Effector CD4-positive, alpha-beta T cell (primary cell): ENCODE data around the gene B3GALT6.

ENCODE experiments used
- DNase-seq: peaks from one replicate; pipeline ENCODE4 v3.0.0-alpha.2; 2020

The B3GALT6 gene

GRCh38 chr1:1267488-1268283, 35.6 kb downstream of the B3GALT6 start:
- DNase-seq, result no peak

GRCh38 chr1:1268284-1268682, 36.2 kb downstream of the B3GALT6 start:
- no peak for DNase-seq

GRCh38 chr1:1270813-1271212, 38.8 kb downstream of the B3GALT6 start:
- no peak for DNase-seq

GRCh38 chr1:1272341-1273208, 40.5 kb downstream of the B3GALT6 start:
- DNase-seq, result no peak

- no peak for DNase-seq
Measured at GRCh38 chr1:1273209-1273511, 41.1 kb downstream of the B3GALT6 start.

GRCh38 chr1:1273512-1274298, 41.7 kb downstream of the B3GALT6 start, which contains the start of gene UBE2J2:
Gene UBE2J2 (minus strand): TSS chr1:1273854. CDS start chr1:1267992, 5,862 bp downstream.
- DNase-seq, result peak; percentile 90

GRCh38 chr1:1274299-1274930, 42.4 kb downstream of the B3GALT6 start:
- no peak for DNase-seq

- no peak for DNase-seq
Measured at GRCh38 chr1:1274931-1275431, 42.9 kb downstream of the B3GALT6 start.

- DNase-seq, result no peak
Measured at GRCh38 chr1:1275836-1276235, 43.8 kb downstream of the B3GALT6 start.

- no peak for DNase-seq
Measured at GRCh38 chr1:1278620-1279019, 46.6 kb downstream of the B3GALT6 start.

- no peak for DNase-seq
Measured at GRCh38 chr1:1279028-1279427, 47.0 kb downstream of the B3GALT6 start.

- DNase-seq, result no peak
Measured at GRCh38 chr1:1280782-1281481, 48.9 kb downstream of the B3GALT6 start.

GRCh38 chr1:1281533-1282321, 49.7 kb downstream of the B3GALT6 start:
- no peak for DNase-seq

GRCh38 chr1:1282998-1283397, 51.0 kb downstream of the B3GALT6 start:
- no peak for DNase-seq

- DNase-seq, result no peak
Measured at GRCh38 chr1:1283821-1284220, 51.8 kb downstream of the B3GALT6 start.
